K562 (cell line): ENCODE measurements around the gene TSEN34. TPM values are rescaled to one million over a fixed set of nuclear protein-coding genes. Genes with fewer than 3 reads are reported as not detected.

Source experiments
- CC2D1A ChIP-seq: fragments of 450-650 bp; IDR thresholded peaks from 2 replicates; pipeline ENCODE4 v1.6.1; 2017; ENCODE audit warnings: mild to moderate bottlenecking
- CHD1 ChIP-seq: fragments of 200-600 bp; sonication (generic); IDR thresholded peaks from one replicate; pipeline ENCODE4 v1.6.1; 2012; ENCODE audit warnings: mild to moderate bottlenecking, moderate library complexity, low read length, inconsistent platforms
- ETV6 ChIP-seq, 3 experiments: fragments of 150-350 bp in 1 of 3; sonication (generic) in 1 of 3; formaldehyde crosslinking in 1 of 3; IDR thresholded peaks; 2 replicates each; pipeline versions ENCODE4 v1.6.1 to v1.8.0; 2014 to 2022; ENCODE audit warnings: borderline replicate concordance in 2 of 3, low read depth in 2 of 3, antibody characterized with exemption in 1 of 3, low read length in 1 of 3, mild to moderate bottlenecking in 1 of 3, missing genetic modification reagents in 1 of 3
- FOSL1 ChIP-seq: fragments of 200-800 bp; sonication (Bioruptor generic); conservative IDR thresholded peaks from 2 replicates; pipeline ENCODE4 v1.6.1; 2016; ENCODE audit warnings: missing genetic modification characterization, missing compliant biosample characterization
- JUN ChIP-seq, 2 experiments: sonication (generic) in 1 of 2; formaldehyde crosslinking in 1 of 2; IDR thresholded peaks; 2 replicates each; pipeline versions ENCODE4 v1.6.1 to v1.8.0; 2012 to 2022; ENCODE audit warnings: borderline replicate concordance in 2 of 2, mild to moderate bottlenecking in 2 of 2, improper control_type of control experiment in 1 of 2, low read depth in 1 of 2, low read length in 1 of 2, missing genetic modification reagents in 1 of 2
- MCM7 ChIP-seq, 2 experiments: fragments of 450-650 bp; IDR thresholded peaks; 2 replicates each; pipeline ENCODE4 v1.6.1; 2016 to 2018
- MXI1 ChIP-seq: IDR thresholded peaks from 2 replicates; pipeline ENCODE4 v1.6.1; 2011; ENCODE audit warnings: low read depth, mild to moderate bottlenecking, improper control_type of control experiment, low read length
- MYC ChIP-seq, 2 experiments: fragments of 250-450 bp in 1 of 2; sonication (Bioruptor Pico) in 1 of 2; IDR thresholded peaks; 2 replicates each; pipeline versions ENCODE4 v1.5.1 to v1.6.1; 2012 to 2021; ENCODE audit warnings: low read depth in 2 of 2, borderline replicate concordance in 1 of 2, improper control_type of control experiment in 1 of 2, low read length in 1 of 2, mild to moderate bottlenecking in 1 of 2, moderate library complexity in 1 of 2
- PPARD ChIP-seq: fragments of 250-450 bp; sonication (Bioruptor Pico); IDR thresholded peaks from 2 replicates; pipeline ENCODE4 v1.8.0; 2022; ENCODE audit warnings: inconsistent platforms, mild to moderate bottlenecking, moderate library complexity
- RBFOX2 ChIP-seq: fragments of 200-400 bp; formaldehyde crosslinking; IDR thresholded peaks from 2 replicates; pipeline ENCODE4 v1.6.1; 2017; ENCODE audit warnings: low read depth, mild to moderate bottlenecking, low read length, moderate library complexity
- RBM22 ChIP-seq: fragments of 200-400 bp; formaldehyde crosslinking; IDR thresholded peaks from 2 replicates; pipeline ENCODE4 v1.6.1; 2018; ENCODE audit warnings: low read length, low read depth; ENCODE audit not compliant: poor library complexity, severe bottlenecking
- SMAD2 ChIP-seq: fragments of 150-350 bp; IDR thresholded peaks from 2 replicates; pipeline ENCODE4 v1.6.1; 2014; ENCODE audit warnings: low read depth, mild to moderate bottlenecking, low read length
- SMARCB1 ChIP-seq: IDR thresholded peaks from 2 replicates; pipeline ENCODE4 v1.6.1; 2011; ENCODE audit warnings: improper control_type of control experiment, low read depth; ENCODE audit not compliant: insufficient read length
- ZNF253 ChIP-seq: fragments of 250-450 bp; sonication (Bioruptor Pico); conservative IDR thresholded peaks from 2 replicates; pipeline ENCODE4 v1.6.1; 2021; ENCODE audit warnings: mild to moderate bottlenecking
- polyA plus RNA-seq, 8 experiments: library from polyadenylated mRNA; depleted of rRNA in 4 of 8; stranded (reverse) in 5 of 8; unstranded in 3 of 8; fragments of >200 nt; fragmentation: Nextera tagmentation in 2 of 8; fragmentation: Illumina TruSeq in 1 of 8; extraction: Ambion mirVana in 2 of 8; extraction: Trizol in 1 of 8; gene quantifications; 2 replicates each; pipeline versions ENCODE4 v1.2.1 to v1.2.3, GENCODE V29; 2011 to 2014; ENCODE audit warnings: inconsistent platforms in 1 of 8, missing spikeins in 1 of 8
- total RNA-seq, 7 experiments: library from RNA; depleted of rRNA in 6 of 7; stranded (reverse); fragments of >200 nt in 6 of 7; fragmentation: Illumina TruSeq in 2 of 7; extraction: Trizol in 2 of 7; gene quantifications; 2 replicates each; pipeline versions ENCODE4 v1.2.1 to v1.2.3, GENCODE V29; 2011 to 2021; ENCODE audit warnings: low replicate concordance in 1 of 7
- TF ChIP-seq, protein P1 (sequence below): fragments of 450-650 bp; IDR thresholded peaks from 2 replicates; pipeline ENCODE4 v1.6.1; 2016; ENCODE audit warnings: mild to moderate bottlenecking, moderate library complexity

The TSEN34 gene
- total and polyA plus RNA-seq, 9 of the 15 experiments (the other 6 are each of a cell fraction or from before 2014, with no cell fraction given) = 3.1 to 57.6 (median 29.5) TPM

DNA sequence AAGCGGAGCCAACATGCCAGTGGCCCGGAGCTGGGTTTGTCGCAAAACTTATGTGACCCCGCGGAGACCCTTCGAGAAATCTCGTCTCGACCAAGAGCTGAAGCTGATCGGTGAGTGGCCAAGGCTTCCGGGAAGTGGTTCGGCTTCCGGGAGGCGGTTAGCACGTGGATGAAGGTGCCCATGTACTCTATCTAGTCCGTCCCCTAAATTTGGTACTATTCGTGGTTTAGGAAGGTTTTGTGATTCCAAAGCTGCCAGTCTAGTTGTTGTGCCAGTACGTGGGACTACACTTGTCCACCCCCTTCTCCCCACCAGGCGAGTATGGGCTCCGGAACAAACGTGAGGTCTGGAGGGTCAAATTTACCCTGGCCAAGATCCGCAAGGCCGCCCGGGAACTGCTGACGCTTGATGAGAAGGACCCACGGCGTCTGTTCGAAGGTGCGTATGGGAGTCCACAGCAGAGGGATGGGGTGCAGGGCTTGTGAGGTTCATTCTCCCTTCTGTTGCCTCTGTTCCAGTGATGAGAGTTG lies 10.1 kb downstream of the TSEN34 start (continued):
- TF ChIP-seq, protein P1, sequence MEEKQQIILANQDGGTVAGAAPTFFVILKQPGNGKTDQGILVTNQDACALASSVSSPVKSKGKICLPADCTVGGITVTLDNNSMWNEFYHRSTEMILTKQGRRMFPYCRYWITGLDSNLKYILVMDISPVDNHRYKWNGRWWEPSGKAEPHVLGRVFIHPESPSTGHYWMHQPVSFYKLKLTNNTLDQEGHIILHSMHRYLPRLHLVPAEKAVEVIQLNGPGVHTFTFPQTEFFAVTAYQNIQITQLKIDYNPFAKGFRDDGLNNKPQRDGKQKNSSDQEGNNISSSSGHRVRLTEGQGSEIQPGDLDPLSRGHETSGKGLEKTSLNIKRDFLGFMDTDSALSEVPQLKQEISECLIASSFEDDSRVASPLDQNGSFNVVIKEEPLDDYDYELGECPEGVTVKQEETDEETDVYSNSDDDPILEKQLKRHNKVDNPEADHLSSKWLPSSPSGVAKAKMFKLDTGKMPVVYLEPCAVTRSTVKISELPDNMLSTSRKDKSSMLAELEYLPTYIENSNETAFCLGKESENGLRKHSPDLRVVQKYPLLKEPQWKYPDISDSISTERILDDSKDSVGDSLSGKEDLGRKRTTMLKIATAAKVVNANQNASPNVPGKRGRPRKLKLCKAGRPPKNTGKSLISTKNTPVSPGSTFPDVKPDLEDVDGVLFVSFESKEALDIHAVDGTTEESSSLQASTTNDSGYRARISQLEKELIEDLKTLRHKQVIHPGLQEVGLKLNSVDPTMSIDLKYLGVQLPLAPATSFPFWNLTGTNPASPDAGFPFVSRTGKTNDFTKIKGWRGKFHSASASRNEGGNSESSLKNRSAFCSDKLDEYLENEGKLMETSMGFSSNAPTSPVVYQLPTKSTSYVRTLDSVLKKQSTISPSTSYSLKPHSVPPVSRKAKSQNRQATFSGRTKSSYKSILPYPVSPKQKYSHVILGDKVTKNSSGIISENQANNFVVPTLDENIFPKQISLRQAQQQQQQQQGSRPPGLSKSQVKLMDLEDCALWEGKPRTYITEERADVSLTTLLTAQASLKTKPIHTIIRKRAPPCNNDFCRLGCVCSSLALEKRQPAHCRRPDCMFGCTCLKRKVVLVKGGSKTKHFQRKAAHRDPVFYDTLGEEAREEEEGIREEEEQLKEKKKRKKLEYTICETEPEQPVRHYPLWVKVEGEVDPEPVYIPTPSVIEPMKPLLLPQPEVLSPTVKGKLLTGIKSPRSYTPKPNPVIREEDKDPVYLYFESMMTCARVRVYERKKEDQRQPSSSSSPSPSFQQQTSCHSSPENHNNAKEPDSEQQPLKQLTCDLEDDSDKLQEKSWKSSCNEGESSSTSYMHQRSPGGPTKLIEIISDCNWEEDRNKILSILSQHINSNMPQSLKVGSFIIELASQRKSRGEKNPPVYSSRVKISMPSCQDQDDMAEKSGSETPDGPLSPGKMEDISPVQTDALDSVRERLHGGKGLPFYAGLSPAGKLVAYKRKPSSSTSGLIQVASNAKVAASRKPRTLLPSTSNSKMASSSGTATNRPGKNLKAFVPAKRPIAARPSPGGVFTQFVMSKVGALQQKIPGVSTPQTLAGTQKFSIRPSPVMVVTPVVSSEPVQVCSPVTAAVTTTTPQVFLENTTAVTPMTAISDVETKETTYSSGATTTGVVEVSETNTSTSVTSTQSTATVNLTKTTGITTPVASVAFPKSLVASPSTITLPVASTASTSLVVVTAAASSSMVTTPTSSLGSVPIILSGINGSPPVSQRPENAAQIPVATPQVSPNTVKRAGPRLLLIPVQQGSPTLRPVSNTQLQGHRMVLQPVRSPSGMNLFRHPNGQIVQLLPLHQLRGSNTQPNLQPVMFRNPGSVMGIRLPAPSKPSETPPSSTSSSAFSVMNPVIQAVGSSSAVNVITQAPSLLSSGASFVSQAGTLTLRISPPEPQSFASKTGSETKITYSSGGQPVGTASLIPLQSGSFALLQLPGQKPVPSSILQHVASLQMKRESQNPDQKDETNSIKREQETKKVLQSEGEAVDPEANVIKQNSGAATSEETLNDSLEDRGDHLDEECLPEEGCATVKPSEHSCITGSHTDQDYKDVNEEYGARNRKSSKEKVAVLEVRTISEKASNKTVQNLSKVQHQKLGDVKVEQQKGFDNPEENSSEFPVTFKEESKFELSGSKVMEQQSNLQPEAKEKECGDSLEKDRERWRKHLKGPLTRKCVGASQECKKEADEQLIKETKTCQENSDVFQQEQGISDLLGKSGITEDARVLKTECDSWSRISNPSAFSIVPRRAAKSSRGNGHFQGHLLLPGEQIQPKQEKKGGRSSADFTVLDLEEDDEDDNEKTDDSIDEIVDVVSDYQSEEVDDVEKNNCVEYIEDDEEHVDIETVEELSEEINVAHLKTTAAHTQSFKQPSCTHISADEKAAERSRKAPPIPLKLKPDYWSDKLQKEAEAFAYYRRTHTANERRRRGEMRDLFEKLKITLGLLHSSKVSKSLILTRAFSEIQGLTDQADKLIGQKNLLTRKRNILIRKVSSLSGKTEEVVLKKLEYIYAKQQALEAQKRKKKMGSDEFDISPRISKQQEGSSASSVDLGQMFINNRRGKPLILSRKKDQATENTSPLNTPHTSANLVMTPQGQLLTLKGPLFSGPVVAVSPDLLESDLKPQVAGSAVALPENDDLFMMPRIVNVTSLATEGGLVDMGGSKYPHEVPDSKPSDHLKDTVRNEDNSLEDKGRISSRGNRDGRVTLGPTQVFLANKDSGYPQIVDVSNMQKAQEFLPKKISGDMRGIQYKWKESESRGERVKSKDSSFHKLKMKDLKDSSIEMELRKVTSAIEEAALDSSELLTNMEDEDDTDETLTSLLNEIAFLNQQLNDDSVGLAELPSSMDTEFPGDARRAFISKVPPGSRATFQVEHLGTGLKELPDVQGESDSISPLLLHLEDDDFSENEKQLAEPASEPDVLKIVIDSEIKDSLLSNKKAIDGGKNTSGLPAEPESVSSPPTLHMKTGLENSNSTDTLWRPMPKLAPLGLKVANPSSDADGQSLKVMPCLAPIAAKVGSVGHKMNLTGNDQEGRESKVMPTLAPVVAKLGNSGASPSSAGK = no peak; the same call in 1 of the 2 replicates
- TF ChIP-seq PPARD (CRISPR knock-in tag) (no peak), MXI1 (no peak), RBFOX2 (0 out of 2 replicates have a peak, but pooled peaks have one; percentile 13), CC2D1A (no peak), JUN (IDR thresholded peaks at IDR 0.05; ENCODE audit: borderline replicate concordance, low read depth, low read length) (no peak), JUN (CRISPR knock-in tag; IDR thresholded peaks at IDR 0.05; ENCODE audit: borderline replicate concordance) (no peak), MCM7 (IDR thresholded peaks at IDR 0.05) (no peak), CHD1 (peak; percentile 99), MYC (IDR thresholded peaks at IDR 0.05; ENCODE audit: low read depth, low read length) (no peak), MYC (CRISPR knock-in tag; IDR thresholded peaks at IDR 0.05; ENCODE audit: borderline replicate concordance, low read depth) (peak; percentile 91; the same call in 1 of the 2 replicates), SMAD2 (no peak), SMARCB1 (no peak), FOSL1 (tag) (no peak), ETV6 (IDR thresholded peaks at IDR 0.05; ENCODE audit: borderline replicate concordance in 1 of 2, low read depth in 2 of 2, low read length in 1 of 2) (0 out of 4 replicates have a peak, but pooled peaks of 1 of the 2 experiments have one; percentile 23), ETV6 (CRISPR knock-in tag; IDR thresholded peaks at IDR 0.05; ENCODE audit: borderline replicate concordance) (peak; percentile 67; the same call in 1 of the 2 replicates), ZNF253 (CRISPR knock-in tag) (no peak), RBM22 (peak; percentile 76)
